D341Med (cell line): ENCODE data around the gene TOM1.

ENCODE experiments used
- DNase-seq: peaks from one replicate; pipeline ENCODE4 v3.0.0; 2012; ENCODE audit warnings: low spot score

The TOM1 gene

DNA sequence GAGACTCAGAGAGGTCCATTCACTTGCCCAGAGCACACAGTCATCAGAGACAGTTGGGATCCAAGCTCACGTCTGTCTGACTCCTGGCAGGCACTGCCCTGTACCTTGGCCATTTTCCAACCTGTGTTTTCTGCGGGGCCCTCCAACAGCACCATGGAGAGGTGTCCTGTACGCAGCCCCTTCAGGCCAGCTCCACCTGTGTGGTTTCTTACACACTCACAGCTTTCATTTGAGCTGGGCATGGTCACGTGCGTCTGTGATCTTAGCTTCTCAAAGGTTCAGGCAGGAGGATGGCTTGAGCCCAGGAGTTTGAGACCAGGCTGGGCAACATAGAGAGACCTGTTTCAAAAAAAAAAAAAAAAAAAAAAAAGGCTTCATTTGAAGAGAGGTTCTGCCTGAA lies 24.4 kb downstream of the TOM1 start:
- no peak for DNase-seq

DNA sequence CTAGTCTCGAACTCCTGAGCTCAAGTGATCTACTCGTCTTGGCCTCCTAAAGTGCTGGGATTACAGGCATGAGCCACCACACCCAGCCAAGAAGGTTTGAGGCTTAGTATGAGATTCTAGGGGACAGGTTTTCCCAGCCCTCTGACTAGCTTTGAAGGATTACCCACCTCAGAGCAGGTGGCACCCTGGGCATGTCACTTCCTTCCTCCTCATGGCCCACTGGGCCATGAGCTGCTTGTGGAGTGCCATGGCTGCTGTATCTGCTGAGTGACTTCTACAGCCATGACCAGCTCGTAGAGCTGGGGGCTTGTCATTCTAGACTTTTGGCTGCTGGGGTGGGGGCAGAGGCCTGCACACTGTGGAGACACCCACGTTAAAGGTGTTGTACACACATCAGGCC lies 25.1 kb downstream of the TOM1 start:
- no peak for DNase-seq

DNA sequence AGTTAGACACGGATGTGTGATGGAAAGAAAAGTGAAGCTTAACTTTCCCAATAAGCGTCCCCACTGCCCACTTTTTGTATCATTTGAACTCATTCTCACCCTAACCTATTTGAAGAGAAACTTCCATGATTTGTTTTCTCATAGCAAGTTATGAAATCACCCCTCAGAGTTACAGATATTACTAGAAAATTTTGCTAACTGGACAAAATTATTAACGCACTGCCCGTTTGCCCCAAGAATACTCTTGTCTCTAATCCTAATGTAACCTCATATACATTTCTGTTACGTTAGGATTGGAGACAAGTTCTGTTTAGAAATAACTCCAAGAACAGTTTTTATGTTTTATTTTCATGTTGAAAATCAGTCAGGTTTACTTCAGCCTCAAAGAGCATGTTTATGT lies 25.5 kb downstream of the TOM1 start:
- no peak for DNase-seq

DNA sequence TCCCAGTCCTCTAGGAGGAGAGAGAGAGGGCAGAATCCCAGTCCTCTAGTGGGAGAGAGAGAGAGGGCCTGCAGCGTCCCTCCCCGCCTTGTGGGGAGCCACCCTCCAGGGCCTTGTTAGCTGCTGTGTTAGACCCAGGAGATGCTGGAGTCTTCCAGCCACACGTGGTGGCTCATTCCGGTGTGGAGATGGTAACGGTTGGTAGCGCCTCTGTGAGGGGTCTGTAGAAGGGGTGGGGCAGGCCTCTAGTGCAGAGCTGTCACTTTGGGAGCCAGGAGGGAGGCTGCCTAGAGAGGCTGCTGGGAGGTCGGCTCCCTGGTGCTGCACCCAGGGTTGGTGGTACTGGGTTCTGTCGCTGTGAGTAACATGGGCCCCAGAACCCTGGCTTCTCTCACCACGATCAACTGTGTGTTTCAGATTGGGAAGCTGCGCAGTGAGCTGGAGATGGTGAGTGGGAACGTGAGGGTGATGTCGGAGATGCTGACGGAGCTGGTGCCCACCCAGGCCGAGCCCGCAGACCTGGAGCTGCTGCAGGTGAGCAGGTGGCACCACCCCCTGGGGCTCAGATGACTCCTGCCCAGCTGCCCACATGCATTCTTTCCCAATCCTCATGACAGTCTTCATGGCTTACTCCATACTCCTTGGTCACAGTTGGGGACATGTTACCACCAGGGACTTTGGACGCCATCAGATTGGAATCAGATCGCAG lies 27.3 kb downstream of the TOM1 start:
- no peak for DNase-seq

DNA sequence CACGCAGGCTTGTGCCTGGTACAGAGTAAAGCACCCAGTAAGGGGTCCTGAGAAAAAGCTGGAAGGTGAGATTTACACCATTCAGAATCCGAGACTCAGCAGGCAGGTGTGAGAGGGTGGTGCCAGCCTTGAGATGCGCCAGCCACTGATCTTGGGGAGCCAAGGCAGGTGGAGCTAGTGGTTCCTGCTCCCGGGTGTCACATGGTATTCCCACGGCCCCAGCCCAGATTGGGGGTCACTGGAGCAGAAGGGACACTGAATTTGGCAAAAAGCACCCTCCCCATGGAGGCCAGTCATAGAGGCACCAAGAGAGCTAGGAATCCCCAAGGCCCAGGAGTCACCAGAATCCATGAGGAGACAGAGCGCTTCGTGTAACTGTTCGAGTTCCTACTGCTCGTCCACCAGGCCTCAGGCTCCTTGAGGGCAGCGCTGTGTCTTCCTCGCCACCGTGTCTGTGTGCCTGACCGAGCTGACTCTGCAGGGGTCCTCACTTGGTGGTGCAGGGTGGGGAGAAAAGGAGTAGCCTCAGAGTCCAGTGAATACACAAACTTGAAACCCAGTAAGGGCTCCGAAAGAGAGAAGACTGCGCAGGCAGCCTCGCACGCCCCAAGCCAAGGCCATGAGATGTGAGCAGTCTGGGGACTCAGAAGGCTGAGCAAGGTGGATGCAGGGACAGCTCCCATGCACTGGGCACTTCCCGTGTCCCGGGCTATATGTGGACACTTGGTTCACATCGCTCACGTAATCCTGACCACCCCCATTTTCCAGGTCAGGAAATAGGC lies 28.2 kb downstream of the TOM1 start:
- no peak for DNase-seq

DNA sequence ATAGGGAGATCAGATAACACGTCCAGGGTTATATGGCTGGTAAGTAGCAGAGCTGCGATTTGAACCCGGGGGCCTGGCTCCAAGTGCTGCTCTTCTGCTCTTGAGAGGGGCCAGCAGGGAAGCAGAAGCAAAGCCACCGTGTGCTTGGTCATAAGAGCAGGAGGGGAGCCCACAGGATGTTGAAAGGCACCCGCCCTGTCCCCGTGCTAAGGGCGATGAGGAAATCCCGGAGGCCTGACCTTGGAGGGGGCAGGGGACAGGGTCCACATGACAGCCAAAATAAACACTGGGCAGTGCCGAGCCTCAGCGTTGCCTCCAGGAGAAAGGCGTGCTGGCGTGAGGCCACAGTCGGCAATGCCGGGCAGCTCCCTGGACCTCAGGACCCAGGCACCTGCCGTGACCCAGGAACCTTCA lies 28.8 kb downstream of the TOM1 start:
- no peak for DNase-seq

DNA sequence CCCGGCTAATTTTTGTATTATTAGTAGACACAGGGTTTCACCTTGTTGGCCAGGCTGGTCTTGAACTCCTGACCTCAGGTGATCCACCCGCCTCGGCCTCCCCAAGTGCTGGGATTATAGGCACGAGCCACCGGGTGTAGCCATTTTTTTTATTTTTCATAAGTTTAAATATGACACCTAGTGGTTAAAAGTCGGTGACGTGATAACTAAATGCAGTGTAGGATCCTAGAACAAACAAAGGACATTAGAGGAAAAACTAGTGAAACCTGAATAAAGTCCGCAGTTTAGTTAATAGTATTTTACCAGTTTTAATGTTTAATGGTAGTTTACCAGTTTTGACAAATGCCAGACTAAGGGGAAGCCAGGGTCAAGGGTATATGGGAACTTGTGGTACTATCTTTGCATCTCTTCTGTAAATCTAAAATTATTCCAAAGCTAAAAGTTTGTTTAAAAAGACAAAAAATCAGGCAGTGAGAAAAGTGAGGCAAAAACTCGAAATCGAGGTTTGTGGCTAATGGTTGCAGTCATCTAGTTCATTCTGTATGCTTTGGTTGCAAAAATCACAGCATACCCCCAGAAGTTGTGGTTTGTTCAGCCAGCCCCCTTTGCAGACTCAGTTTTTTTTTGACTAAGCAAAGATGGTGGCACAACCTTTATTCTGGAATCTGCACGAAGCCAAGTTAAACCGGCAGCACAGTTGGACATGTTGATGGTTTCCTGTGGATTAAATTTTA lies 29.6 kb downstream of the TOM1 start:
- DNase-seq, result no peak

DNA sequence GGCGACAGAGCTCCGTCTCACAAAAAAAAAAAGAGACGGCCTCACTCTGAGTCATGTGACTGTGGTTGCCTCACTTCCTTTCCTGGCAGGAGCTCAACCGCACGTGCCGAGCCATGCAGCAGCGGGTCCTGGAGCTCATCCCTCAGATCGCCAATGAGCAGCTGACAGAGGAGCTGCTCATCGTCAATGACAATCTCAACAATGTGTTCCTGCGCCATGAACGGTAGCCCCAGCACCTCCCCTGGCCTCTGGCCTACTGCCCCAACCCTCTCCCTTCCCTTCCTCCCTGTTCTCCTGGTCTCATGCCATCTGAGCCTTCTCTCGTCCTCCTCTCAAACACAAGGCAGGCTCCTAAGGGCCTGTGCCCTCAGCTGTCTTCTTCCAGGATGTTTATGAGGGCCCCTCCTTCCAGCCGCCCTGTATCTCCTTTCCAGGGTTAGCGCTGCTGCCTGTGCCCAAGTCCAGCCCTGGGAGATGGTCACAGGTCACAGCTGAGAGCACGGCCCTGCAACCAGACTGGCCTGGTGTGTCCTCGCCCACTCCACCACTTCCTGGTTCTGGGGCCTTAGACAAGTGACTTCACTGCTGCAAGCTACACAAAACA lies 30.7 kb downstream of the TOM1 start:
- DNase-seq, result no peak

DNA sequence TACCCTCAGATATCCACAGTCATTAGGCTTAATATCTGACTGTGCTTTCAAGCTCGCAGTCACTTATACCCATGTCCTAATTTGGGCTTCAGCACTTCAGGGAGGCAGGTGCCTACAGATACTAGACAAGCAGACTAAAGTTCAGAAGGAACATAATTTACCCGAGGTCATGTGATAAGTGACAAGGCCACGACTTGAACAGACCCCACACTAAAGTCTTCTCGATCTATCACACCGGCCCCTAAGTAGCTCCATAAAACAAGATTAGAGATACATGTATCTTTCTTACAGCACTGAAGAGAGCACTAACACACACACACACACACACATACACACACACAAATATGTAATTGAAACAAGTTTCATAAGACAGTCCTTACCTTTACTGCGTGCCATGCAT lies 32.6 kb downstream of the TOM1 start:
- DNase-seq, result no peak

DNA sequence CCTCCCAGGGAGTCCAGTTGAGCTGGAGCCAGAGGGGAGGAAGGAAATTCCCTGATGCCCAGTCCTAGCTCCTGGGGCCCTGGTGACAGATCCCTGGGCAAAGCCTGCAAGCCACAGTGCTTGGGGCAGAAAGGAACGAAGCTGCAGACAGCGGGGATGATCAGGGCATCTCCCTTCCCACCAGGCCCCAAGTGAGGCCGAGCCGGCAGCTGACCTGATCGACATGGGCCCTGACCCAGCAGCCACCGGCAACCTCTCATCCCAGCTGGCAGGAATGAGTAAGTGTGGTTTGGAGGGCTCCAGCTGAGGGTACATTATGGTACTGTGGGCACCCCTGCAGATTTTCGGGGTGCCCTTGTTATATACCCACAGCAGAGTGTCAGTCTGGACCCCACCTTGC lies 33.5 kb downstream of the TOM1 start:
- DNase-seq, result no peak

DNA sequence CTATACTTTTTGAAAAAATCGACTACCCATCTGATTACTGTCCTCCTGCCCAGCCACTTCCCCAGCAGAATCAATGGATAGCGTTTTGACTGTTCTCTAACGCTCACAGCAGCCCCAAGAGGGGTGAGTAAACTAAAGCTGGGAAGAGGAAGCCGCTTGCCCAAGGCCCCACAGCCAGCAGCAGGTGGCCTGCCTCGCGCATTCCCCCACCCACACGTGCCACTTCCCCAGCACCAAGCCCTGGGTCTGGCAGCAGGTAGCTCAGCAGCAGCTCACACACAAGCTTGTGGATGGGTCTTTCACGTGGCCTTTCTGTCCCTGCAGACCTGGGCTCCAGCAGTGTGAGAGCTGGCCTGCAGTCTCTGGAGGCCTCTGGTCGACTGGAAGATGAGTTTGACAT lies 34.3 kb downstream of the TOM1 start:
- DNase-seq, result no peak

DNA sequence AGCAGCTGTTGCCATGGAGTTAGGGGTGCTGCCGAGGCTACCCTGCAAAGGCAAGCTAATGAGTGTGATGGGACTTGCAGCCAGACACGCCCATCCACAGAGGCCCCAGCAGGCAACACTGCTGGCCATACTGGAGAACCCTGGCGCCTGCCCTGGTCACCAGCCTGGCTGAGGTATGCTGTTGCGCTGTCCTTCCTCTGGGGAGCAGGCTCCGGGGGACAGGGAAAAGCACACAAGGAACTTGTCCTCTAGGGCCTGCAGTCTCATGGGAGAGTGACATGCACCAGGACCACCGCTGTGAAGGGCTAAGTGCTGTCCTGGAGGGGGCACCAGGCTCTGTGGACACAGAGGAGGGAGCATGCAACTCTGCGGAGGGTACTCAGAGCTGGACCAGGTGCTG lies 35.8 kb downstream of the TOM1 start:
- DNase-seq, result no peak

DNA sequence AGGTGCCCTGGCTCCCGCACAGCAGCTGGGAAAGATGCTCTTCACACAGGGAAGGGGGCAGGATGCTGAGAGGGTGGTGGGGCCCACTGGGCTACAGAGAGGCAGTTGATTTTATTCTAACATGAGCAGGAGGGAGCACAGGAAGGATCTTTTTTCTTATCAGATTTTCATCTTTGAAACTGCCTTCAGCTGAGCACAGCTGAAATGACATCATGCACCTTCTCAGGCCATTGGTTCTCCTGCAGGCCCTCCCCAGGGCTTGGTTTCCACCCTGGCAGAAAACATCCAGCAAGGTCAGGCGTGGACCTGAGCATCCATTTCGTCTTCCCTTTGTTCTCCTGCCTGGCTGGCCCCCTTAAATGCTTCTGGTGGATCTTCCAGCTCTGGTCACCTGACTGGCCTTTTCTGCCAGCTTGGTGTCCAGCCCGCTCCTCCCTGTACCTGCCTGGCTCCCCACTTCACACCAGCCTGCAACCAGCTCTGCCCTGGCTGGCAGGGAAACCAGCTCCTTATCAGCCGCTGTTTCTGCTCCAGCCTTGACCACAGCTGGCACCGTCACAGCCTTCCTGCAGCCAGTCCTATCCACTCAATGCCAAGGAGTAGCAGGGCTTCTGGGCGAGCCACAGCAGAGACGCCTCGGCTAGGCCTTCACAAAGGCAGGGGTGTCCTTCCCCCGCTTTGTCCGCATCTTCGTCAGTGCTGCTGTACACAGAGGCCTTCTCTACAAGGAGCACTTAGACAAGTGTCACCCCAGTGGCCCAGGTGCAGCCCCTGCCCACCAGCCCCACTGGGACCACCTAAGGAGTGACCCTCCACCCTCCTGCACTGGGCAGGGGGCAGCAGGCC lies 36.5 kb downstream of the TOM1 start:
- DNase-seq, result no peak

DNA sequence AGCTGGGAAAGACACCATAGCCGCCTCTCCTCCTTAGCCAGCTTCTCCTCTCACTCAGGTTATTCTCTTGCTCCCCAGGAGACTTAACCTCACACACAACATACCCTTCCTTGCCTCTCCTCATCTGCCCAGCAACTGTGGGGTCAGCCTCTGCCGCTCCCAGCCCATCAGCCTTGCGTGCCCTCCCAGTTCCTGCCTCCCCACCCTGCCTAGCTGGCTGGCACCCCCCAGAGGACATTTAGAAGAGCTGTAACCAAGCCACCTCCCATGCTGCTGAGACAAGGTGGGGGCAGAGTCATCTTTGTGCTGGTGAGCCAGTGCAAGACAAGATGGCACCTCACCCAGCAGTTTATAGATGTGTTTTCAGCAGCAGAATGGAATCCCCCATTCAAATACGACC lies 38.2 kb downstream of the TOM1 start:
- DNase-seq, result no peak

DNA sequence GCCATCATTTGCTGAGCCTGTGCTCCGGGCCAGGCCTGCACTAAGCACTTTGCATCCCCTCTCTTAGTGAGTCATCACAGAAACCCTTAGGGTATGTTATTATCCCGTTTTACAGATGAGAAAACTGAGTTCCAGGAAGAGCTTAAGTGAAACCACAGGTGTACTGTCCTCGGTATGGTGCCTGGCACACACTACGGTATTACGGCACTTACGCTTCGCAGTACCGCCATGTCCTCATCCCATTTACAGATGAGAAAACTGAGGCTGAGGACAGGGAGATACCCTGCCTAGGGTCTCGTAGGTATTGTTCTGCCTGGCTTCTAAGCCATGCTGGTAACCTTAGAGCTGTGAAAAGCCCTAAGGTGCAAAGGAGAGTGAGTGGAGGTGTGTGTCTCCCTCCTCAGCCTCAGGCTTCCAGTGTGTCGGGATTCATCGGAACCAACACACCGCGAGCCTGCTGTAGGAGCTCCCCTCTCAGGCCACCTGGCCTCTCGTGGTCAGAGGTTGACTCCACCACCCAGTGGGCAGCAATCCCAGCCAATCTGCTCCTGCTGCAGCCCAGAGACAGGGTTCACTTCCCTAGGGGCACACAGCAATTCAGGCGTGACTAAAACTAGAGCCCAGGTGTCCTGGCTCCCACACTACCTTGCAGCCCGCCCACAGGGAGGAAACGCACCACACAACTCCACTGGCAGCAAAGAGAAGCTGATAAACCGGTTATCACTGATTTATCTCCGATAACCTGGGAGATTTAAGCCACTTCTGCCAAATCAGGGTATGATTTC lies 41.6 kb downstream of the TOM1 start:
- DNase-seq, result no peak

DNA sequence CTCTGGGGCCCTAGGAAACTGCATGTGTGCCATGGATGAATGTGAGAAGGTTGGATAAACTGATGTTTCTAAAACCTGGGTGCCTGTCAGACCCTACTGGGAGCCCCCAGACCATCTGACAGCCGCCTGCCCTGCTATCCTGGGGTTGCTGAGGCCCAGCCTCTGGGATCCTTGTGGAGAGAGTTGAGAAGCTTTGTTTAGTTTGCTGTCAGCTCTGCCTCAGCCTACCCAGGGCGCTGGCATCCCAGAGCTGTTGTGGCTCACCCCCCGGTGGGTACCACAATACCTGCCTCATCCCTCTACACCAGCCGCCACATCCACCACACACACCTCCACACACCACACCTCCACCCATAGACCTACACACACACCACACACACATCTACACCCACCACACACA lies 42.7 kb downstream of the TOM1 start:
- DNase-seq, result no peak

DNA sequence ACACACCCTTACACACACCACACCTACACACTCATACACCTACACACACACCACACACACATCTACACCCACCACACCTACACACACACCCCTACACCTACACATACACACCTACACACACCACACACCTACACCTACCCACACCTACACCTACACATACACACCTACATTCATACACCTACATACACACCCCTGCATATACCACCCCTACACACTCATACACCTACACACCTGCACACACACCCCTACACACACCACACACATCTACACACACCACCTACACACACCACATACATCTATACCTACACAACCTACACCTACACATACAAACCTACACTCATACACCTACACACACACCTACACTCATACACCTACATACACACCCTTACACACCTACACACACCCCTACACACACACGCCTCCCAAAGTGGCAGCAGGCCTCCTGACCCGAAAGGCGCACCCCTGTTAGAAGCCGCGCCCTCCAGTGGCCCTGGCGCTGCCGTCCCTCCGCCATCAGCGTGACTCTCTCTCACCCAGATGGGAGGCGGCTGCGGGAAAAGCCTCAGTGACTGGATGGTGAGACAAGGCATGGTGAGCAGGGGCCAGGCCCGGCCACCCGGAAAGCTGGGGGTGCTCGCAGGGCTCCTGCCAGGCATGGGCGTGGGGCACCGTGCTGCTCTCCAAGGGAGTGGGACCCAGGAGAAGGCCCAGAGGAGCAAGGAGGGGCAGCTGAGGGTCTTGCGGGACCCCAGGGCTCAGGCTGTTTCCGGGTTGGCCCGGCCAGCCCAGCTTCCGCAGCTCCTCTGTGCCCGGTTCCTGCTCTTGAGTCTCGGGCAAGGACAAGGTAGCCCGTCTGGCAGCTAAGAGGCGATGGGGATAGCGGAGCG lies 44.2 kb downstream of the TOM1 start:
- DNase-seq, result no peak

DNA sequence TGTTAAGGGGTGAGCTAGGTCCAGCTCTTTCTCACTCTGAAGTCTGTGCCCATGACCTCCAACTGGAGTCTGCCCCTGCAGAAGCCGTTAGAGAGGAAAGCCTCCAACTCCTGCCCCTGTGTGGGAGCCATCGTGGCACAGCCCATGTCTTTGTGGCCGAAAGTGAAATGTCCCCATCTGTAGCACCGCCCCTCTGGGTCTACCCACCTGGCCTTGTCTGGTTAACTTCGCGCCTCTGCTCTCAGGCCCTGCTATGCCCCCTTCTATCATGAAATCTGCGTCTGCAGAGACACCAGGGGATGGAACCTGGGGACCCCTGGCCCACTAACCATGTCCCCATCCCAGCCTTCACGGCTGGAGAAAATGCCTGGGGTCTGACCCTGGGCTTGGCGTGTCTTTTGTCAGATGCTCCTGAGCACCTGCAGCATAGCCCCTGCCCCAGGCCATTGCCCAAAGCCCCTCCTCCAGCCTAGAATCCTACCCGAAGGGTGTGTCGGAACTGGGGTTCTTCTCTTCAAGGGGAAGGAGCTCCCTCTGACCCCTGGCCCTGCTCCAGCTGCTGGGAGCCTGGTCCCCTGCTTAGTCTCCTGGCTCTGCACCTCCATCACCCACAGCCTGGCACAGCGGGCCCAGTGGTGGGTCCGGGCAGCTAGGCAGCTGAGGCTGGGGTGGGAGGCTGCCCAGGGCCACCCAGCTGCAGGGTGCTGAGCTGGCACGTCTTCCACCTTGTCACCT lies 45.4 kb downstream of the TOM1 start:
- DNase-seq, result no peak

DNA sequence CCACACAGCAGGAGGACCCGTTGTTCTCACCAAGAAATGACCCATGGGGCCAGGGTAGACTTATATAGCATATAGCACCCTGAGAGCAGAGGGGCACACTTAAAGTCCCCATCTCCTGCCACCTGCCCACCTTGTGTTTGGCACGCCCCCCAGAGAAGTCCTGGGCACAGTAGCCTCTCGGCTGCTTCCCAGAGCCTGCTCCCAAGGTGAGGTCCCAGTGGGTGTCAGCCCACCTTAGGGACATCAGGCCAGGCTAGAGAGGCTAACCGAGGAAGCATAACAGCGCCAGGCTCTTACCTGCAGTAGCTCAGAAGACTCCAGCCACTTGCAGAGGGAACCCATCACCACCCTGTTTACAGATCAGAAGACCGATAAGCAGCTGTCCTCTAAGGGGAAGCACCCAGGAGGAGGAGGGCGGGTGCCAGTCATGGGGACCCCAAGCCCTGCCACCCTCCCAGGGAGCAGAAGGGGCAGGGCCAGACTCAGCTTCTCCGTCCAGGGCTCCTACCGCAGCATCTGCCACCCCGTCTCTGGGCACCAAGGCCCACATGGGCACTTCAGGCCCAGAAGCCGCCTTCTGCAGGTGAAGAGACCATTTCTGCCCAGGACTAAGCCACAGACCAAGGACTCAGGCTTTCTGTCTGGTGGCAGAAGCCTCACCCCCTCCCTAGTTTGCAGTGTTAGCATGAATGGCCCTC lies 46.3 kb downstream of the TOM1 start:
- DNase-seq, result no peak
